Placental pericyte (primary cell): ENCODE results near the gene H2AZ2. TPM values are rescaled to one million over a fixed set of nuclear protein-coding genes. Genes with fewer than 3 reads are reported as not detected.

Experiments
- total RNA-seq: library from RNA; depleted of rRNA; stranded (reverse); fragments of >200 nt; gene quantifications from 2 replicates; pipeline ENCODE4 v1.2.3, GENCODE V29; 2012

H2AZ2 gene
- 66.5 and 148 TPM in 2 replicates for total RNA-seq

GRCh38 chr7:44847920-44848634, at the start of gene H2AZ2:
Gene H2AZ2, minus strand, starts transcription at chr7:44848087. Its CDS starts 116 bp downstream, at chr7:44847971.

DNA sequence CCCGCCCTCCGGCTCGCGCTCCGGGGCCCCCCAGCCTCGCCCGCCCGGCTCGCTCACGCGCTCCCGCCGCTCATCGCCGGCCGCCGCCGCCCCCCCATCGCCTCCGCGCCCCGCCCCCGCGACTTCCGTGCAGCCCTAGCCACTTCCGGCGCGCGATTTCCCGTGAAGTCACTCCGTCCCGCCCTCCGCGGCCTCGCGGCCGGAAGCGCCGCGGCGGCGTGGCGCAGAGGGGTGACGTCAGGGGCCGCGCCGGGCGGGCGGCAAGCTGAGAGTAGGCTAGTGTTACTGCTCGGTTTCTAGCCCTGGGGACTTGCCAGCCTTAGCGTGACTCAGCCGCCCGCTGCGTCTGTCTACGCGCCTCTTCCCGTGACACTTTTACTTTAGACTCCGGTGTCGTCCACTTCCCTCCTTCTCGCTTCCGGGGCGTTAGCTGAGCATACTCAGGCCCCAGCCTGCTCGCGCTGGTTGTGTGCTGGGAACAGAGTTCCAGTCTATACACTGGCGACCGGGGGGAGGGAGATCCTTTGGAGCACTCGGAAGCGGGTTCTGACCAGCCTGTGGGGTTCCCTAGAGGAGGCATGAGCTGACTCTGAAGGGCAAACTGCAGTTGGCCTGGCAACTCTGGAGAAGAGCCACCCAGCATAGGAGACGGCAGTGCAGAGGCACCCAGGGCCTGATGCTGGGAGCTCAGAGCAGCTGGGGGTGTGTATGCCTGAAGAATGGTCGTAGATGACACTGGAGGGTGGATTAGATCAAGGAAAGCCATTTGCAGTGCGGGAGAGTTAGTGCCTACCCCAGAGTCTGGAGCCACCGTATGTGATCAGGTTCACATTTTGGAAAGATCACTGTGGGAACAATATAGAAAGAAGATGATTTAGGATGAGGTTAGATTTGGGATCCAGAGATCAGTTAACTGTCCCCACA, 37.8 kb upstream of the H2AZ2 start, which contains the start of gene PURB:
Gene PURB (minus strand): TSS at position 137 of the 924 bp plus-strand sequence. CDS start 182 bp downstream, outside the sequence.

DNA sequence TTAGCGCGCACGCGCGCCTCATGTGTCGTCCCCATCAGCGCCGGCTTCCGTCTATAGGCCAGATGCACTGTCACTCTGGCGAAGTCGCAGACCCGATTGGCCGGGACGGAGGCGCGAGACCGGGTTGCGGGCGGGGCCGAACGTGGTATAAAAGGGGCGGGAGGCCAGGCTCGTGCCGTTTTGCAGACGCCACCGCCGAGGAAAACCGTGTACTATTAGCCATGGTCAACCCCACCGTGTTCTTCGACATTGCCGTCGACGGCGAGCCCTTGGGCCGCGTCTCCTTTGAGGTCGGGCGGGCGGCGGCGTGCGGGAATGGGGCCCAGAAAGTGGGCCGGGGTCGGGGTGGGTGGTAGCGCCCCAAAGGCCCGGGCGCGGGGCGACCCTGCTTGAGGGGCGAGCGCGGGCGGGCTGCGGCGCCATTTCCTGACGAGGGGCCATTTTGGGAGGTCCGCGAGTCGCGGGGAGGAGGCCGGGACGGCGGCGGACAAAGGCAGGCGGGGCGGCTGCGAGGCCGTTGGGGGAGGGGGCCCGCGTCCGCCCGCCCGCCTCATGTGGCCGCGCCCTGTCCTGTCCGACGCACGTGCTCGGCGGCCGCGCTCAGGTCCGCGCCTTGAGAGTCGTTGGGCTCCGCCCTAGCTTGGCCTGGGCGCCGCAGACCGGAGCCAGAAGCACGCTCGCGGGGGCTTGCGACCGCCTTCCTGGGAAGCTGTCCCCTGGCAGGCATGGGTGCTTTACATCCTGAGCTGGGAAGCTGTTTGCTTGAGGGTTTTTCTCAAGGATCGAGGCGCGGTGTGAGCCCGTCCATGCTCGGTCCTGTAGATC, 51.2 kb downstream of the H2AZ2 start, which contains the start of gene PPIA:
Gene PPIA (plus strand): TSS at position 178 of the 825 bp plus-strand sequence. CDS start 44 bp downstream, at position 222.

Other genes with a start within 250 kb of the H2AZ2 start
- 84.9 and 172 TPM in 2 replicates for gene OGDH, start 241.5 kb downstream of the H2AZ2 start, total RNA-seq
- gene ZMIZ2, start 99.2 kb downstream of the H2AZ2 start, total RNA-seq = 16.9 and 34.1 TPM in 2 replicates
- 1,664 and 1,747 TPM in 2 replicates for gene PPIA, start 51.4 kb downstream of the H2AZ2 start, total RNA-seq
- 16.6 and 29.3 TPM in 2 replicates for gene PURB, start 37.4 kb upstream of the H2AZ2 start, total RNA-seq
- 0.14 and 0.22 TPM in 2 replicates for gene MYO1G, start 130.9 kb upstream of the H2AZ2 start, total RNA-seq
- 39.2 and 86.3 TPM in 2 replicates for gene CCM2, start 152.1 kb upstream of the H2AZ2 start, total RNA-seq
- gene NACAD, start 240.9 kb upstream of the H2AZ2 start, total RNA-seq = 0.88 and 1.3 TPM in 2 replicates